BJ (cell line): ENCODE data around the gene MAPKAPK3. TPM values are rescaled to one million over a fixed set of nuclear protein-coding genes. Genes with fewer than 3 reads are reported as not detected.

Source experiments
- CTCF ChIA-PET: fragments of 350-600 bp; formaldehyde crosslinking; extraction: SDS; loops from one replicate; lab custom pipeline; 2021; ENCODE audit warnings: antibody characterized with exemption, inconsistent platforms; lab: Yijun Ruan, JAX
- POLR2A ChIA-PET: fragments of 300-600 bp; sonication (Branson Sonifier 250); formaldehyde crosslinking; extraction: SDS; loops from one replicate; lab custom pipeline; 2021; ENCODE audit warnings: antibody characterized with exemption; lab: Charles Lee
- DNase-seq: peaks from one replicate; pipeline ENCODE4 v3.0.0-alpha.2; 2011; ENCODE audit warnings: low read depth
- H3K27me3 ChIP-seq: 2 replicates; pipeline ENCODE4 v1.6.0; 2011; ENCODE audit warnings: low read length; ENCODE audit not compliant: control insufficient read depth, insufficient read depth
- H3K36me3 ChIP-seq: 2 replicates; pipeline ENCODE4 v1.5.1; 2011; ENCODE audit warnings: low read length; ENCODE audit not compliant: control insufficient read depth, insufficient read depth
- H3K4me3 ChIP-seq: 2 replicates; pipeline ENCODE4 v1.5.1; 2011; ENCODE audit warnings: low read depth, mild to moderate bottlenecking, control low read depth, low read length
- polyA plus RNA-seq: library from polyadenylated mRNA; depleted of rRNA; stranded (reverse); fragments of >200 nt; gene quantifications from 2 replicates; pipeline ENCODE4 v1.2.3, GENCODE V29; 2011
- TF ChIP-seq, protein P1 (sequence below): IDR thresholded peaks from 2 replicates; pipeline ENCODE4 v1.5.1; 2011; ENCODE audit warnings: low read depth, mild to moderate bottlenecking, control low read depth, inconsistent platforms, low read length, moderate library complexity; ENCODE audit not compliant: insufficient read depth

Gene MAPKAPK3
- polyA plus RNA-seq, 1 experiment: 53.5 TPM

DNA sequence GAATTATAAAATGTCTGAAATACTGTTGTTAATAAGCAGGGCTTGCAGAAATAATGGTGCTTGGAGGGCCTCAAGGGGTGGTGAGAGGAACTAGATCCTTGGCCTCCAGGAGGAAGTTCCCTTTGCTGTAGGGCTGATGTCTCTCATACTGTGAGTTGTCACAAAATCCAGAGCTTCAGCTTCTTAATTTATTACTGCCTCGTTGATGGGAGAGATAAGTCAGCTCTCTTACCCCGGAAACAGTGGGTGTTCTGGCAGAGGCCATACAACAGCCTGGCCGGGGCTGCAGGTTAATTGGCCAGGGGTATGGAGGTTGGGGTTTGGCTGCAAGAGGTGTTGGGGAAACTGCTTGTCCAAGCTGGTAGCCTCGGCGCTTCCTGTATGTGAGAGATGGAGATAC, 15.5 kb downstream of the MAPKAPK3 start:
- TF ChIP-seq, protein P1, sequence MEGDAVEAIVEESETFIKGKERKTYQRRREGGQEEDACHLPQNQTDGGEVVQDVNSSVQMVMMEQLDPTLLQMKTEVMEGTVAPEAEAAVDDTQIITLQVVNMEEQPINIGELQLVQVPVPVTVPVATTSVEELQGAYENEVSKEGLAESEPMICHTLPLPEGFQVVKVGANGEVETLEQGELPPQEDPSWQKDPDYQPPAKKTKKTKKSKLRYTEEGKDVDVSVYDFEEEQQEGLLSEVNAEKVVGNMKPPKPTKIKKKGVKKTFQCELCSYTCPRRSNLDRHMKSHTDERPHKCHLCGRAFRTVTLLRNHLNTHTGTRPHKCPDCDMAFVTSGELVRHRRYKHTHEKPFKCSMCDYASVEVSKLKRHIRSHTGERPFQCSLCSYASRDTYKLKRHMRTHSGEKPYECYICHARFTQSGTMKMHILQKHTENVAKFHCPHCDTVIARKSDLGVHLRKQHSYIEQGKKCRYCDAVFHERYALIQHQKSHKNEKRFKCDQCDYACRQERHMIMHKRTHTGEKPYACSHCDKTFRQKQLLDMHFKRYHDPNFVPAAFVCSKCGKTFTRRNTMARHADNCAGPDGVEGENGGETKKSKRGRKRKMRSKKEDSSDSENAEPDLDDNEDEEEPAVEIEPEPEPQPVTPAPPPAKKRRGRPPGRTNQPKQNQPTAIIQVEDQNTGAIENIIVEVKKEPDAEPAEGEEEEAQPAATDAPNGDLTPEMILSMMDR: no peak
- ChIA-PET CTCF (interaction anchor here (1.8 to 3.0 kb wide), 2 partner anchors 16 to 19 kb away, joined by 7 to 13 read pairs; partner anchors contain the start of gene MAPKAPK3), POLR2A (no interaction called here)
- Histone ChIP-seq H3K36me3 (no peaks in the 10 kb centered on the region), H3K4me3 (no peak overlapping the region), H3K27me3 (no peaks in the 10 kb centered on the region)
- DNase-seq: no peak

DNA sequence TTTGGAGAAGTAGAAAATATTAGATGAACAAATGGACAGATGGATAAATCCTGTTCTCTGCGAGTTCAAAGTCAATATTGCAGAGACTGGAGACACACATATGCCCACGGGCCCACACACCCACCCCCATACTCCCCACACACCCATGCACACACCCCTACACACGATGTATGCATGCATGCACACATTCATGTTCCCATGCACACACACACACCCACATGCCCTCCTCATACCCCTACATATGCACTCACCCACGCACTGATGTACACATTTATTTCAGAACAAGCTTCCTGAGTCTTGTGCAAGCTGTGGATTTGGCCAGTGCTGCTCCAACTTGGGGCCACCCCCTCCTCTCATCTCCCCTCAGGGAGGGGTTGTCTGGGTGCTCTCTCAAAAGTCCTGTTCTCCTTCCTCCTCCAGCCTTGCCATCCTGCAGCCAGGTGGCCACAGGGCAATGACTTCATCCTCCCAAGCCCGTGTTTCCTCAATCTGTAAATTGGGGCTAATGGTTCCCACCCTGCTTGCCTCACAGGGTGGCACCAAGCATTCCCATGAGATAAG, 16.4 kb downstream of the MAPKAPK3 start:
- POLR2A ChIA-PET: no interaction called here
- Histone ChIP-seq H3K4me3 (no peak overlapping the region), H3K27me3 (no peaks in the 10 kb centered on the region), H3K36me3 (no peaks in the 10 kb centered on the region)
- TF ChIP-seq, protein P1: no peak
- DNase-seq: no peak
- CTCF ChIA-PET: interaction anchor here (1.1 to 3.0 kb wide), 4 partner anchors 17 to 20 kb away, joined by 3 to 13 read pairs (median 6); partner anchors contain the start of gene MAPKAPK3

DNA sequence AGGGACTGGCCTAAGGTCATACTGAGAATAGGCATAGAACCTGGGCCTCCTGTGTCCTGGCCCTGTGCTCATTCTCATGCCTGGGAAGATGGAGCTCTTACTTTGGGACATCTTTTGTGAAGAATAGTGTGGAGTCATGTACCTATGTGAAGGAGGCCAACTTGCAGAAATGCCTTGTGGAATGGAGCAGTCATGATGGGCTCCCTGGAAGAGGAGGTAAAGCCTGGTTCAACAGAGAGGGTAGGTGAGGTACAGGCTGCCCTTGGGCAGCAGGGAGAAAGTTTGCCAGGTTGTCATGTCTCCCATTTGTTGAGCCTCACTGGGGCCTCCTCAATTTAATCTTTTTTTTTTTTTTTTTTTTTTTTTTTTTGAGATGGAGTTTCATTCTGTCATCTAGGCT, 18.1 kb downstream of the MAPKAPK3 start:
- TF ChIP-seq, protein P1: no peak
- no peak for DNase-seq
- CTCF ChIA-PET: no interaction called here
- no peak overlapping the region for H3K4me3 ChIP-seq
- H3K27me3 ChIP-seq: no peaks in the 10 kb centered on the region
- POLR2A ChIA-PET: no interaction called here
- H3K36me3 ChIP-seq: no peaks in the 10 kb centered on the region

DNA sequence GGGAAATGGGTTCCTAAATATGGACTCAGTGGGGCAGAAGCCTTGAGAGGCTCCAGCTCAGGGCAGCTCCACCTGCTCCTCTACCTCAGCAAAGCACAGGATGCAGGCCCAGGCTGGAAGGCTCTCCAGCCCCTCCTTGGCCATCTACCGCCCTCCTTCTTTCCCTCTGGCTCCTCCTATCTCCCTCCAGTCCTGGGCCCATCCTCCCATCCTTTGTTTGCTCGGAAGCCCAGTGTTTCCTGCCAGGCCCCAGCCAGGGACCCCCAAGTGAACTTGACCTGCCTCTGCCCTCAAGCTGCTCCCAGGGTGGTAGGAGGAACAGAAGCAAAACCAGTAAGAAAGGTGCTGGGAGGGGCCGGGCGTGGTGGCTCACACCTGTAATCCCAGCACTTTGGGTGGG, 20.1 kb downstream of the MAPKAPK3 start:
- H3K36me3 ChIP-seq: peaks cover 1% of the 10 kb centered on the region; the same call in 1 of the 2 replicates
- no peak overlapping the region for H3K4me3 ChIP-seq
- POLR2A ChIA-PET: no interaction called here
- H3K27me3 ChIP-seq: no peaks in the 10 kb centered on the region
- TF ChIP-seq, protein P1: no peak
- no peak for DNase-seq
- CTCF ChIA-PET: interaction anchor here (0.8 to 0.9 kb wide), 2 partner anchors 15 to 41 kb away, joined by 3 read pairs; no protein-coding TSS in a partner anchor

DNA sequence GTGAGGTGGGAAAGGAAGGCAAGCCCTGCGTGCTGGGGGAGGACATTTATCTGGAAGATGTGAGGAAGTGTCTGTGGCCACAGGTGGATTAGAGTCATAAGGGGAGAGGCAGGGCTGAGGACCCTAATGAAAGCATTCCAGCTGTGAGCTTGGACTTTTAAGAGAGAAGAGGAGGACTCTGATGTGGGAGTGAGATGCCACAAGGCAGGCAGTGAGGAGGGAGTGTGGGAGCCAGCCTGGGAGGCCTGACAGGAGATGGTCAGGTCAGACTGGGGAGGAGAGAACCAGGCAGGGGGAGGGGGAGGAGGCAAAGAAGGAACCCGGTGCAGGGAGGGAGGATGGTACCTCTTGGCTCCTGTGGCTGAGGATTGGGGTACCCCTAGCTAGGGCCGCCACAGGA, 21.0 kb downstream of the MAPKAPK3 start:
- no peak for DNase-seq
- peaks cover 4% of the 10 kb centered on the region for H3K36me3 ChIP-seq
- H3K4me3 ChIP-seq: no peak overlapping the region
- ChIA-PET CTCF (interaction anchor here (1.7 kb wide), 1 partner anchor 10 kb away, joined by 6 read pairs; no protein-coding TSS in a partner anchor), POLR2A (no interaction called here)
- TF ChIP-seq, protein P1: no peak
- H3K27me3 ChIP-seq: no peaks in the 10 kb centered on the region
